ENCODE results near the gene TBCD.

The TBCD gene

GRCh38 chr17:82865274-82865673 lies 113.4 kb downstream of the TBCD start:
- FAIRE-seq: no peak
- TF ChIP-seq CTCF (IDR thresholded peaks at IDR 0.05; ENCODE audit: insufficient read depth, missing control alignments): no peak
- DNase-seq (ENCODE audit: insufficient read length, low spot score): no peak

GRCh38 chr17:82865774-82866395 lies 114.0 kb downstream of the TBCD start:
- DNase-seq (ENCODE audit: insufficient read length, low spot score) (no peak), FAIRE-seq (no peak)
- no peak for TF ChIP-seq CTCF (IDR thresholded peaks at IDR 0.05; ENCODE audit: insufficient read depth, missing control alignments)

- FAIRE-seq: no peak
- no peak for TF ChIP-seq CTCF (IDR thresholded peaks at IDR 0.05; ENCODE audit: insufficient read depth, missing control alignments)
- no peak for DNase-seq (ENCODE audit: insufficient read length, low spot score)
Measured at GRCh38 chr17:82866590-82867191, 114.8 kb downstream of the TBCD start.

GRCh38 chr17:82867763-82868325 lies 116.0 kb downstream of the TBCD start:
- TF ChIP-seq CTCF (IDR thresholded peaks at IDR 0.05; ENCODE audit: insufficient read depth, missing control alignments): no peak
- FAIRE-seq (no peak), DNase-seq (ENCODE audit: insufficient read length, low spot score) (no peak)

GRCh38 chr17:82868715-82869131 lies 116.9 kb downstream of the TBCD start:
- TF ChIP-seq CTCF (IDR thresholded peaks at IDR 0.05; ENCODE audit: insufficient read depth, missing control alignments): no peak
- FAIRE-seq: no peak
- DNase-seq (ENCODE audit: insufficient read length, low spot score): no peak

- FAIRE-seq (no peak), DNase-seq (ENCODE audit: insufficient read length, low spot score) (no peak)
- TF ChIP-seq CTCF (IDR thresholded peaks at IDR 0.05; ENCODE audit: insufficient read depth, missing control alignments): no peak
Measured at GRCh38 chr17:82869536-82869935, 117.7 kb downstream of the TBCD start.

GRCh38 chr17:82870091-82870491 lies 118.2 kb downstream of the TBCD start:
- DNase-seq (ENCODE audit: insufficient read length, low spot score) (no peak), FAIRE-seq (no peak)
- no peak for TF ChIP-seq CTCF (IDR thresholded peaks at IDR 0.05; ENCODE audit: insufficient read depth, missing control alignments)

All from D721Med (cell line).